NCI-H69 (cell line): ENCODE results near the gene SPN.
"Not testable (repeated sequence)": the region's sequence is repeated elsewhere in the genome, so short reads cannot be mapped to it uniquely, and the experiment has no call there.

Experiments
- DNase-seq: peaks from one replicate; lab custom pipeline; 2025; lab: John Stamatoyannopoulos, UW

SPN gene

DNA sequence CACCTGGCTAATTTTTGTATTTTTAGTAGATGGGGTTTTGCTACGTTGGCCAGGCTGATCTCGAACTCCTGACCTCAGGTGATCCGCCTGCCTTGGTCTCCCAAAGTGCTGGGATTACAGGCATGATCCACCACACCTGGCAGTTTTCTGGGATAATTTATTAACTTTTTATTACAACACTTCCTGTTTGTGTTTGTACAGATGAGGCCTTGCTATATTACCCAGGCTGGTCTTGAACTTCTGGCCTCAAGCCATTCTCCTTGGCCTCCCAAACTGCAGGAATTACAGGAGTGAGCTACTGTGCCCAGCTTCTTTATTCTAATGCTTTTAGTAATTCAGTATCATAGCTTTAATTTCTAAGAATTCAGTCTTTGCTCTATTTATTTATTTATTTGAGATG, 16.1 kb upstream of the SPN start:
- no peak for DNase-seq

DNA sequence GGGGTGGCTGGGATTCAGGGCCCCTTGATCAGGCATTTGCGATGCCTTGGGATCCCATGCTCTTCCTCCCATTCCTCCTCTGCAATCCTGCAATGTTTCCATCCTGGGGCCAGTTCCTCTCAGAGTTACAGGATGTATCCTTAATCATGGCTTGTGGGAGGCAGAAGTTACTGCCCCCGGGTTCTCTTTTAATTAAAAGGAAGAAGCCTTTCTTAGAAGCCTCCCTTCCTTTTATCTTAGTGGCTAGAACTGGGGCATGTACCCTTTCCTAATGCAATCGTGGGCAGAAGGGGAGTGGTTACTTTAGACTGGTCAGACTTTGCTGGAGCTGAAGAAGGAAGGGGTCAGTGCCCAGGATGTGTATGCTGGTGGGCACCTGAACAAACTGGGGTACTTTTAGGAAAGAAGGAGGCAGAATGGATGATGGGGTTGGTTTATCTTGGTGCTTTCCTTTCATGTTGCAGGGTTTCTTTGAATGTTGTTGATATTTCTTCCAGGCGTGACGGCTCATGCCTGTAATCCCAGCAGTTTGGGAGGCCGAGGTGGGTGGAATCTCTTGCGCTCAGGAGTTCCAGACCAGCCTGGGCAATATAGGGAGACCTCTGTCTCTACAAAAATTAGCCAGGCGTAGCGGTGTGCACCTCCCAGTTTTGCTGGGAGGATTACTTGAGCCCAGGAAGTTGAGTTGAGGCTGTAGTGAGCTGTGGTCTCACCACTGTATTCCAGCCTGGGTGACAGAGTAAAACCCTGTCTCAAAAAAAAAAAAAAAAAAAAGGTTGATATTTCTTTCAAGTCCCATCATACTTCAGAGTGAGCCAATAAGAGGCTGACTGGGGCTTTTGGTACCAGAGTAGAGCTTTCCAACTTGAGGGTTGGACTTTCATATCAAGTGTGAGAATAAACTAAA, 13.2 kb upstream of the SPN start:
- no peak for DNase-seq

DNA sequence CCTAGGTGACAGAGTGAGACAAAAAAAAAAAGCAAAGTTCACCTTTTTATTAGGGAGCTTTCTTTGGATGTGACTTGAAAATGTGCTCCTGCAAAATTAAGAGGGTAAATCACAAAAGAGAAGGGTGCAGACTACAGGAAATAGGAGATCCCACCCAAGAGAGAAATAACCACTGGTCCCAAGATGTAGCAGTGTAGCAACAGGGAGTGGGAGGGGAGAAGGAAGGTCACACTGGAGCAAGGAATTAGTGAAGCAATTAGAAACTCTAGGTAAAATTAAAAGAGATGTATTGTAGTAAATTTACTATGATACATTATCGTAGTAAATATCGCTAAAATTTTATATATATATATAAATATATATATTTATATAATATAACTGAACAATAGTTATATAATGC, 12.3 kb upstream of the SPN start:
- DNase-seq: no peak

DNA sequence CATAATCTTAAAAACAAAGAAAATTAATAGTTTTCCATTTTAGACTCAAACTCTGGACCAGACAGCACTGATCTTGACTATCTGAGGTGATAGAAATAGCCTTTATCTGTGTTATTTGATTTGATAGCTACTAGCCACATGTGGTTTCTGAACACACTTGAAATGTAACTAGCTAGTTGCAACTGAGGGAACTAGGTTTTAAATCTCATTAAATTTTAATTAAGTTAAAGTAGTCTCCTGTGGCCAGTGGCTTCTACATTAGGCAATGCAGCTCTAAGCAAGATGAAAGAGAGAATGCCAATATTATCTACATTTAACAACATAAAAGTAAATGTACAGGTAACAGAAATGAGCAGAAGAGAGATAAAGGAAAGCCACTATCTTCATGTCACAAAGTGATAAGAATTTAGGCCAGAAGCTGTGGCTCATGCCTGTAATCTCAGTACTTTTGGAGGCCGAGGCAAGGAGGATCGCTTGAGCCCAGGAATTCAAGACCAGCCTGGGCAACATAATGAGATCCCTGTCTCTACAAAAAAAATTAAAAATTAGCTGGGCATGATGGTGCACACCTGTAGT, 11.2 kb upstream of the SPN start:
- no peak for DNase-seq

DNA sequence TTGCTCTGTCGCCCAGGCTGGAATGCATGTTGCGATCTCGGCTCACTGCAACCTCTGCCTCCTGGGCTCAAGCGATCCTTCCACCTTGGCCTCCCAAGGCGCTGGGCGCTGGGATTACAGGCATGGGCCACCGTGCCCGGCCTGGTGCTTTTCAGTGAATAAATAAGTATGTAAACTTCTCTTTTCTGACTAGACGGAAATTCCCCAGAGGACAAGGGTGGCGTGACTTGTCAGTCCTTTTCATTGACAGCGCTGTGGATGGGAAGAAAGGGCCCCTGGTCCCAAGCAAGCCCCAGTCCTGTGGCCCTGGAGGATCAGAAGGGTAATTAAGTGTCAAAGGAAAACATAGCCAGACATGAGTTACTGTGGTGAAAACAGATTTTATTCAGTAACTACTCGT, 9.6 kb upstream of the SPN start:
- no peak for DNase-seq

DNA sequence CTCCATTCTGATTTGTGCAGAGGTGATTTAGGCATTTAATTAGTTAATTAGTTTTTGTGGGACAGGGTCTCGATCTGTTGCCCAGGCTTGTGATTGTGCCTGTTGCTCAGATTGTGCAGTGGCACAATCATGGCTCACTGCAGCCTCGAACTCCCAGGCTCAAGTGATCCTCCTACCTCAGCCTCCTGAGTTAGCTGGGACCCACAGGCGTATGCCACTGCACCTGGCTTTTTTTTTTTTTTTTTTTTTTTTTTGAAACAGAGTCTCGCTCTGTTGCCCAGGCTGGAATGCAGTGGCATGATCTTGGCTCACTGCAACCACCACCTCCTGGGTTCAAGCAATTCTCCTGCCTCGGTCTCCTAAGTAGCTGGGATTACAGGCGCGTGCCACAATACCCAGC, 9.2 kb upstream of the SPN start:
- DNase-seq: not testable (repeated sequence)

DNA sequence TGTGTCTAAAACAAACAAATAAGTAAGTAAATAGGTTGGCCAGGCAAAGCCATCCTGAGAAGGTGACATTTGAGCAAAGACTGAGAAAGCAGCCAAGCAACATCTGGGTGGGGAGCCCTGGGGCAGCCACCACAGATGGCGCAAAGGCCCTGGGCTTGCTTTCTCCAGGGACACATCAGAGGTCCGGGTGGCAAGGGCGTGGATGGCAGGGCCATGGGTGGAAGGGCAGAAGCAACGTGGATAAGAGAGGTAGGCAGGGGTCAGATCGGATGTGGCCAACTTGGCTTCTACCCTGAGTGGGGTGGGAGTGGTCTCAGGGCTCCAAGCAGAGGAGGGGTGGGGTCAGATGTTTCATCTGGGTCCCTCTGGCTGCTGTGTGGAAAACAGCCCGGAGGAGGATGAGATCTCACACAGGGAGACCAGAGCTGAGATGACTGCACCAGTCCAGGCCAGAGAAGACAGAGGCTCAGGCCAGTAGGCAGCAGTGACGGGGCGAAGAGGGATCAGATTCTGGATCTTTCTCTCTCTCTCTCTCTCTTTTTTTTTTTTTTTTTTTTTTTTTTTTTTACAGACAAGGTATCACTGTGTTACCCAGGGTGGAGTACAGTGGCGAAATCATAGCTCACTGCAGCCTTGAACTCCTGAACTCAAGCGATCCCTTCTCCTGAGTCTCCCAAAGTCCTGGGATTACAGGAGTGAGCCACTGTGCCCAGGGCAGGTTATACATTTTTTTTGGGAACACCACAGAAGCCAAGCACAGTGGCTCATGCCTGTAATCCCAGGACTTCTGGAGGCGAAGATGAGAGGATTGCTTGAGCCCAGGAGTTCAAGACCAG, 6.1 kb upstream of the SPN start:
- no peak for DNase-seq

DNA sequence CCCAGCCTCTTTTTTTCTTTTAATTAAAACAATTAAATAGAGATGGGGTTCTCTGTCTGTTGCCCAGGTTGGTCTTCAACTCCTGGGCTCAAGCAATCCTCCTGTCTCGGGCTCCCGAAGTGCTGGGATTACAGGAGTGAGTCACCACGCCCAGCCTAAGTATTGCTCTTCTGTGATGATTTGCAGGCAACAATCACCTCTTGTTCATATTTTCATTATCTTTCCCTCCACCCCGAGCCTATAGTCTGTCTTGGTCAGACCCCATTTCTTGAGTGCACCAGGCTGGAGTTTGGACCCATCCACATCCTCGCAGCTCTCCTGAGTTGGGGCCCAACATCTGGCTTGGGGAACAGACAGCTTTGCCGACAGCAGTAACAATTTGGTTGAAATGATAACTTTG, 4.3 kb upstream of the SPN start:
- DNase-seq: no peak

DNA sequence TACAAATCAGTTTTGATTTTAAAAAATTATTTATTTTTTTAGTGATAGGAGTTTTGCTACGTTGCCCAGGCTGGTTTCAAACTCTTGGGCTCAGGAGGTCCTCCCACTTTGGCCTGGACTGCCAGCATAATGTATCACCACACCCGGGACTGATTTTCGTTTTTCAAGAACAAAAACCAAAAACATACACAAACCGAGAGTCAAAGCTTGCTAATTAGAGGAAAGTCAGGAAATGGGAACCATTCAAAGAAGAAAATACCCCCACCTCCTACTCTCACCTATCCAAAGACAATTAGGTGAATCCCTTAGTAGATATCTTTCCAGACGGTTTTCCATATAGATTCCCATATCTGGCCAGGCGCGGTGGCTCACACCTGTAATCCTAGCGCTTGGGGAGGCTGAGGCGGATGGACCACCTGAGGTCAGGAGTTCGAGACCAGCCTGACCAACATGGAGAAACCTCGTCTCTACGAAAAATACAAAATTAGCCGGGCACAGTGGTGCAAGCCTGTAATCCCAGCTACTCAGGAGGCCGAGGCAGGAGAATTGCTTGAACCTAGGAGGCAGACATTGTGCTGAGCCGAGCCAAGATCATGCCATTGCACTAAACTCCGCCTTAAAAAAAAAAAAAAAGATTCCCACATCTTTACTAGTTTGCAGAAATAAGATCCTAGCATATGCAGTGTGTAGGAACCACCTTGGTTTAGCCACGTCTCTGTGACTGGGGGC, 883 bp upstream of the SPN start:
- no peak for DNase-seq

DNA sequence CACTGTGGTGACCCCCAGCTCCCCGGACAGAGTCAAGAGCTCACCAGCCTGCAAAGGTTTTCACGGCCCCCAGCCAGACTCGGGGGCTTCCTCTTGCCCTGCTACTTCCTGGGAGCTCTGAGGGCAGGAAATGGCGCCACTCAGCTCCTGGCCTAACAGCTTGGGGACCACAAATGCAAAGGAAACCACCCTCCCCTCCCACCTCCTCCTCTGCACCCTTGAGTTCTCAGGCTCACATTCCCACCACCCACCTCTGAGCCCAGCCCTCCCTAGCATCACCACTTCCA, 375 bp upstream of the SPN start:
- DNase-seq: no peak

DNA sequence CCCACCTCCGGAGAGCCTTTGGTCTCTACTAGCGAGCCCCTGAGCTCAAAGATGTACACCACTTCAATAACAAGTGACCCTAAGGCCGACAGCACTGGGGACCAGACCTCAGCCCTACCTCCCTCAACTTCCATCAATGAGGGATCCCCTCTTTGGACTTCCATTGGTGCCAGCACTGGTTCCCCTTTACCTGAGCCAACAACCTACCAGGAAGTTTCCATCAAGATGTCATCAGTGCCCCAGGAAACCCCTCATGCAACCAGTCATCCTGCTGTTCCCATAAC, 702 bp downstream of the SPN start:
- DNase-seq: no peak

DNA sequence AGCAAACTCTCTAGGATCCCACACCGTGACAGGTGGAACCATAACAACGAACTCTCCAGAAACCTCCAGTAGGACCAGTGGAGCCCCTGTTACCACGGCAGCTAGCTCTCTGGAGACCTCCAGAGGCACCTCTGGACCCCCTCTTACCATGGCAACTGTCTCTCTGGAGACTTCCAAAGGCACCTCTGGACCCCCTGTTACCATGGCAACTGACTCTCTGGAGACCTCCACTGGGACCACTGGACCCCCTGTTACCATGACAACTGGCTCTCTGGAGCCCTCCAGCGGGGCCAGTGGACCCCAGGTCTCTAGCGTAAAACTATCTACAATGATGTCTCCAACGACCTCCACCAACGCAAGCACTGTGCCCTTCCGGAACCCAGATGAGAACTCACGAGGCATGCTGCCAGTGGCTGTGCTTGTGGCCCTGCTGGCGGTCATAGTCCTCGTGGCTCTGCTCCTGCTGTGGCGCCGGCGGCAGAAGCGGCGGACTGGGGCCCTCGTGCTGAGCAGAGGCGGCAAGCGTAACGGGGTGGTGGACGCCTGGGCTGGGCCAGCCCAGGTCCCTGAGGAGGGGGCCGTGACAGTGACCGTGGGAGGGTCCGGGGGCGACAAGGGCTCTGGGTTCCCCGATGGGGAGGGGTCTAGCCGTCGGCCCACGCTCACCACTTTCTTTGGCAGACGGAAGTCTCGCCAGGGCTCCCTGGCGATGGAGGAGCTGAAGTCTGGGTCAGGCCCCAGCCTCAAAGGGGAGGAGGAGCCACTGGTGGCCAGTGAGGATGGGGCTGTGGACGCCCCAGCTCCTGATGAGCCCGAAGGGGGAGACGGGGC, 1.3 kb downstream of the SPN start:
- DNase-seq: no peak

DNA sequence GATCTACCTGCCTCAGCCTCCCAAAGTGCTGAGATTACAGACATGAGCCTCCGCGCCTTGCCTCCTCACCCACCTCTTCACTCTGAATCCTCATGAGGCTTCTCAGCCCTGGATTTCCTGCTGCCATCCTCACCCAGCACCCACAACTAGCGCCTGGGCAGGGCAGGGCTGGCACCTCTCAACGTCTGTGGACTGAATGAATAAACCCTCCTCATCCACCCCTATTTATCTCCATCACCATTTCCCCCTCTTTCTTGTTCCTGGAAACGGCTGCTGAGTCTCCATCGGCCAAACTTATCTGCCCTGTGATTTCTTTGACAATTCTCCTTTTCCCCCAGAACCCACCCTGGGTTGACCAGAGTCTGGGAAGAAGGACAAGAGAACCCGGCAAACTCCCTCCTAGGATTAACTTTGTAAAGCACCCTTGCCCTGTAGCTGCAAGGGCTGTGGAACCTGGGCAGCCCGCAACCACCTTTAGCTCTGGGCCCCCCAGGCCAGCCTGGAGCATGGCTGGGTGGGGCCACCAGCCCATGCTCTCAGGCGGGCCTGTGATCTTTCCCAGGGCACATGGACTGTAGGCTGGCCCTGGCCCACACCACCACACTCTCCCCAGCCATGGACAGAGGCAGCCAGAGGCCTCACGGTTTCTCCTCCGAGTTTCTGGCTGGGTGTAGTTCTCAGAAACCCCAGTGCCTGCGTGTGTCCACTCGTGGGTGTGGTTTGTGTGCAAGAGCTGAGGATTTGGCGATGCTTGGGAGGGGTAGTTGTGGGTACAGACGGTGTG, 2.4 kb downstream of the SPN start:
- DNase-seq: no peak

DNA sequence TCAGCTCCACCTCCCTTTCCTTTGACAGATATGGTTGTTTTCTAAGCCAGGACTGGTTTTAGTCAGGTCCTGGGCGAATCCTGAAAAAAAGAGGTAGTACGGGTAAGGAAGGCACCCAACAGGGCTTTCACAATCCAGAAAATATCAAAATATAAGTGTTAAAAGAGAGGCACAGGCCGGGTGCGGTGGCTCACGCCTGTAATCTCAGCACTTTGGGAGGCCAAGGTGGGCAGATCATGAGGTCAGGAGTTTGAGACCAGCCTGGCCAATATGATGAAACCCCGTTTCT, 4.2 kb downstream of the SPN start:
- not testable (repeated sequence) for DNase-seq

DNA sequence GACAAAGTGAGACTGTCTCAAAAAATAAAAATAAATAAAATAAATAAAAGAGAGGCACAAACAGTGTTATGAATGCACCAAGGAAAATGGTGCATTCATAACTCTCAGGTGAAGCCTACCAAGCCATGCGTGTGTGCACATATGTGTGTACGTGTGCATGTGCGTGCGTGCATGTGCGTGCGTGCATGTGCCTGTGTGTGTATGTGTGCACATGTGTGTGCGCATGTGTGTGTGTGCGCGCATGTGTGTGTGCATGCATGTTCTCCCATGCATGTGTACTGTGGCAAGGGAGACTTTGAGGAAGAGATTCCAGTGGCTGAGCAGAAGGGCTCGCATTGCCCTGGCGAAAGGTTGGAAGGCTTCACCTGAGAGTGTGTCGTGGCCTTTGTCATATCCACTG, 4.7 kb downstream of the SPN start:
- DNase-seq: no peak

DNA sequence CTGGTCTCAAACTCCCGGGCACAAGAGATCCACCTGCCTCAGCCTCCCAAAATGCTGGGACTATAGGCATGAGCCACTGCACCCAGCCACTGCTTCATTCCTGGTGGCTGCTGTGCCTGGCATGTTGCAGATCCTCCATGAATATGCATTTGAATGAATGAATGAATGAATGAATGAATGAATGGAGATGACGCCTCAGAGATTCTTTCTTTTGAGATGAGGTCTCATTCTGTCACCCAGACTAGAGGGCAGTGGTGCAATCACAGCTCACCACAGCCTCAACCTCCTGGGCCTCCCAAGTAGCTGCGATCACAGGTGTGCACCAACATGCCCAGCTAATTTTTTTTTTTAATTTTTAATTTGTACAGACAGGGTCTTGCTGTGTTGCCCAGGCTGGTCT, 5.2 kb downstream of the SPN start:
- DNase-seq: no peak

DNA sequence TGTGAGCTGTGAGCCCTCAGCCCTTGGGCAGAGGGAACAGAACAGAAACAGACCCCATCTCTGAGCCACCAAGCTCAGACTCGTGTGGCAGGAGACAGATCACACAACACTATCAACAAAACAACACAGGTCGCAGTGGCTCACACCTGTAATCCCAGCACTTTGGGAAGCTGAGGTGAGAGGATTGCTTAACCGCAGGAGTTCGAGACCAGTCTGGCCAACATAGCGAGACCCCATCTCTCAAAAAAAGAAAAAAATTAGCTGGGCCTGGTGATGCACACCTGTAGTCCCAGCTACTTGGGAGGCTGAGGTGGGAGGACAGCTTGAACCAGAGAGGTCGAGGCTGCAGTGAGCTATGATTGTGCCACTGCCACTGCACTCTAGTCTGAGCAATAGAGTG, 10.5 kb downstream of the SPN start:
- no peak for DNase-seq

DNA sequence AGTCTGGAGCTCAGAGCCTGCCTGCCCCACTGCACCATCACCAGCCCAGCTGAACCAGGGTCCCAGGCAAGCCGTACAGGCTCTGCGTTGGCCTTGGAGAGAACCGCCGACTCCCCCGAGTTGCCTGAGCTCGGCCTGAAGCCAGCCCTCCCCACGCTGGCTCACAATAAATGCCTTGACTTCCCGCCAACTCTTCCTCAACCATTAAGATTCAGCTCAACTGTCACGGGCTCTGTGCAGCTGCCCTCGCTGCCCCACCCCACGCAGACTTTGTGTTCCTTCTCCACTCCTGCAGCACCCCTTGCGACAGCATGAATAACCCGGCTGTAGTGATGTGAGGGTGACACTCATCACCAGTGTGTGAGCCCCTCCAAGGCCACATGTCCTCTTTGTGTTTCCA, 11.1 kb downstream of the SPN start:
- peak; percentile 59 for DNase-seq

DNA sequence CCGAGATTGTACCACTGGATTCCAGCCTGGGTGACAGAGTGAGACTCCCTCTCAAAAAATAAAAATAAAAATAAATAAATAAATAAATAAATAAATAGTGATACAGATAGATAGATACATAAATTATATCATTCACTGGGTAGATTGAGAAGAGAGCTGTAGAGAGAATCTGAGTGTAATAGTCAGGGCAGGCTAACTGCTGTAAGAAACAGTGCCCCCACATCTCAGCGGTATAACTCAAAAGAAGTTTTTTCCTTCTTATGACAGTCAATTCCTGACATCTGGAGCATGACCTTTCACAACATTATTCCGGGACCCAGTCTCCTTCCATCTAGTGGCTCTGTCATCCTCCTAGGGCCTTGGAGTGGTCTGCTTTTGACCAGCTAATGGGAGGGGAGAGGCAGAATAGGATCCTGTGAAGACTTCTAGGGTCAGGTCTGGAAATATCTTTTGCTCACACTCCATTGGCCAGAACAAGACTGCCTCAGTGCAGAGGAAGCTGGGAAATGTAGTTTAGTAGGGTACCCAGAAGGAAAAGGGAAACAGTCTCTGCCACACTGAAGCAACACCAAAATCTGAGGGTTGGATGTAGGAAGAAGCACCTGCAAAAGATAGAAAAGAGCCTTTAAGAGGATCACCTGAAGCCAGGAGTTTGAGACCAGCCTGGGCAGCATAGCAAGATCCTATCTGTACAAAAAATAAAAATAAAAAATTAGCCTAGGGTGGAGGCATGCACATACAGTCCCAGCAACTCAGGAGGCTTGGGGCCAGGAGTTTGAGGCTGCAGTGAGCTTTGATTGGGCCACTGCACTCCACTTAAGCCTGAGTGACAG, 13.0 kb downstream of the SPN start:
- peak; percentile 51 for DNase-seq
